Erythroblast (primary cell): Measurements from ENCODE around the gene NRG3.

Experiments used
- DNase-seq, 2 experiments: peaks; one replicate each; lab custom pipeline; 2025; lab: John Stamatoyannopoulos, UW
- GATA1 ChIP-seq: IDR thresholded peaks from 2 replicates; pipeline ENCODE4 v1.6.1; 2011; ENCODE audit warnings: low read depth, mild to moderate bottlenecking, control low read depth, low read length, moderate library complexity
- POLR2A ChIP-seq: IDR thresholded peaks from 2 replicates; pipeline ENCODE4 v1.6.1; 2011; ENCODE audit warnings: mild to moderate bottlenecking, low read length

The NRG3 gene

DNA sequence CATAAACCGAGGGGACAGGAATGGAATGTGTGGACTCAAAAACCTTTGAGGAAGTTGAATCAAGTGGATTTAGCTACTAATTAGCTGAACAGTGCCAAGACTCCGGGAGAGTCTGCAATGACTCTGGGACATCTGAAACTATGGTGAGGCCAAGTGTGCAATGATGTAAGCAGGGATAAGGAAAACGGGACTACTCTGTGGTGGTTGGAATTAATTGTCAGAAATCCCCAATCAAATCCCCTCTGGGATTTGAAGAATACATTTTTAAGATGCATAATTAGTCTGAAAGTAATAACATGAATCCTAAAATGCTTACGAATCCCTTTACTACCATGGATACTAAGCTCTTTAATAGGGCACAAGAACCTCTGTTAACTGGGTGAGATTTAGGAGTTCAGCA is 602.8 kb downstream of the NRG3 start:
- no peak for TF ChIP-seq GATA1
- no peak for TF ChIP-seq POLR2A
- no peak for DNase-seq

DNA sequence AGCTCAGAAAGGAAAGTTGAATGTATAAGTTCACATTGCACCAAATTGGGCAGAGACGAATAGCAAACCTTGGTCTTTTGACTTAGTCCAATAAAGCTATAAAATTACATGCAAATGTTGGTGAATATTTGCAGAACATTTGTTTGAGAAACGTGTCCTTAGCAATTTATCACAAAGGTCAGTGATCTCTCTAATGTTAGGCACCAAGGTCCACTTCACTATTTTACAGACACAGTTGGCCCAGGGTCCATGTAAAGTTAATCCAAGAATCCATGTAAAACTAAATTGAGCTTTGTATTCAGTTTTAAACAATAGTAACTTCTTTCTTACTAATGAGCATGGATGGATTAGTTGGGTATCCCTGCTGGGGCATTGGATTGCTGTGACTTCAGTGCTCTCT is 617.7 kb downstream of the NRG3 start:
- TF ChIP-seq POLR2A (no peak), GATA1 (no peak)
- DNase-seq = no peak

- no peak for DNase-seq
- TF ChIP-seq POLR2A (no peak), GATA1 (no peak)
Measured at GRCh38 chr10:82496114-82496513, 621.1 kb downstream of the NRG3 start.

GRCh38 chr10:82497439-82497838 is 622.4 kb downstream of the NRG3 start:
- no peak for TF ChIP-seq GATA1
- no peak for TF ChIP-seq POLR2A
- DNase-seq = no peak

- DNase-seq = no peak
- no peak for TF ChIP-seq GATA1
- no peak for TF ChIP-seq POLR2A
Measured at GRCh38 chr10:82498976-82499375, 624.0 kb downstream of the NRG3 start.

DNA sequence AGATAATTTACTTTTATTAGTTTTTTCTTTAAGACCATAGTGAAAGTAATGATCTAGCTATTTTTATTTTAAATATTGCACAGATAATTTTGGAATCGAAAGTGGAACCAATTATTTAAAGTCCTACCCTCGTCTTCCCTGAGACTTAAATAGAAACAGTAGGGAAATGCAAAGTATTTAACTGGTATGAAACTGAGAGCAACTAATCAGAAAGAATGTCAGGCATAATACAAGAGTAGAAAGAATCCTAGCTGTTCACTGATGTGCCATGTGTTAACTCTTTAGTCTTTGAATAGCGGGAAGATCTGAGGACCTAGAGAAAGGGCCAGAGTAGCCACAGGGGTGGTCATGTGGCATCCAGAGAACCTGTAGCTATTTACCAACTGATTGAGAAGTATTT is 630.0 kb downstream of the NRG3 start:
- TF ChIP-seq GATA1 (no peak), POLR2A (no peak)
- no peak for DNase-seq

DNA sequence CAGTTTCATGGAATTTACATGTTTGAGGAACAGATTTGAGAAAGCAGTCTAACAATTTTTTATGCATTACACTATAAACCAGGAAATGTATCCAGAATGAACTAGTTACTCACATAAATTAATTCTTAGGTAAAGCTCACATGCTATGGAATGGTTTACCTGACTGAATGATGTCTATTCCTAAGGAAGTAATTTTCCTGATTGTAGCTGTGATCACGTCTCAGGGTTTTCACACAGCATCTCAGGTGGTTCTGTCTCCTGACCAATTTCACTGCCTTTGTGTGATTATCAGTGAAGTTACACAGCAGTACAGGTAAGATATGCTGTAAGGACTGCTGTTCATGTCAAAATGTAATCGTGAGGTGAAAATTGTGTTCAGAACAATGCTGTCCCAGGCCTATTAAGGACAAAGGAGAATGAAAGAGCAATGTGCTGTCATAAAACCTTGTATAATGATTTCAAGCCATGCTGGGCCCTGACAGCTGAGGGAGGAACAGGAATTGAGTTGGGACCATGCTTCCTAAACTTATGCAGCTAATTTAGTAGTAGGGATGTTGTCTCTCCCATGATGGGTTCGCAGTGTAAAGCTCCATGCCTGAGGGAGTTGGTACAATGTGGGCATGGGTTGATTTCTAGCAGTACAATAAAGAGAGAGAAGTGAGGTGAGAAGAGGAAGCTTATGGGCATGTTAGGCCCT is 631.8 kb downstream of the NRG3 start:
- no peak for DNase-seq
- no peak for TF ChIP-seq POLR2A
- TF ChIP-seq GATA1 = no peak

DNA sequence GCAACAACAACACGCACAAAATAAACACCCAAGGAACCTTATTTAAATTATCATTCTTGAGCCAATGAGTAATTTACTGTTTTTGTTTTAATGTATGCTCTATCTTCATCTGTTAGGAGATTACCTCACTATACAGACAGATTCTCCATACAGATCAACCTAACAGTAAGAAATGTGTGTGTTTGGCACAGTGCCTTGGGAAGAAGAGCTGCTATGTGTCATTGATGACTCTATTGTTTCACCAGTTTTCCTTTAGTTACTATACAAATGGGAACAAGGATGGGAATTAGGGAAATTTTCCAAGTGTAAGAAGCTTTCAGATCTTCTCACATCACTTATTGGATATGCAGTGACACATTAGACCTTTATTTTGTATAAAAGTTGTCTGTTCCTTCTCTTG is 640.3 kb downstream of the NRG3 start:
- no peak for DNase-seq
- TF ChIP-seq GATA1 (no peak), POLR2A (no peak)

DNA sequence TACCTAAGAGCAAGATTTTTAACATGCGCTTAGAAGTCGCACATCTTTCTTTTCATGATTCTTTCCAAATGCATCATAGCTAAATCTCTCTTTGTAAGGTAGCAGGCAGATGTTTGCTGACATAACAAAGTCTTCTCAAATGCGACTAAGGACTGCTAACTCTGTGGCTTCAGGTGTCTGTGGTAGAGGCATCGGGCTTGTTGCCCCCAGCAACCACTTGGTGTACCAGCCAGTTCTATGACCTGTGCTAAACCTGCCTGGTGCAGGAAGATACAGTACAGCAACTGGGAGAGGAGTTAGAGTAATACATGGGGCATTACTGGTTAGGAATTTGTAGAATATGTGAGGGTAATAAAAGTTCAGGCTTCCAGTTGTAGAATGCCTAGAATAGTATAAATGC is 654.1 kb downstream of the NRG3 start:
- DNase-seq = no peak
- TF ChIP-seq POLR2A = no peak
- TF ChIP-seq GATA1 = no peak

GRCh38 chr10:82535457-82535856 is 660.5 kb downstream of the NRG3 start:
- no peak for DNase-seq
- TF ChIP-seq POLR2A = no peak
- TF ChIP-seq GATA1 = no peak

DNA sequence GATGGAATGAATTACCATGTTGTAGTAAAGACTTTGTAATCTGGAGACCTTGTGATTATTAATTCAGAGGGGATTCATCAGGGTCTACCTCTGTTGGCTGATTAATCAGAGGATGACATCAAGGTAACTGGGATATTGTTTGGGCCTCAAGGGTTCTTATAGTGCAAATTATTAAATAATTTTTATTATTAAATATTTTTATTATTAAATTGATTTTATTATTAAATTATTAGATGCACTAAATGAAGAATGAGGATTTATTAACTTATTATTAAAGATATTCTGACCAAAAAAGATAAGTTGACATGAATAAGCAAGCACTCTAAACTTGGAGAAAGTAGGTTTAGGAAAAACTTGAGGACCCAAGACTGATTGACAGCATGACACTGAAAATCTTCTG is 661.7 kb downstream of the NRG3 start:
- TF ChIP-seq GATA1 (no peak), POLR2A (no peak)
- no peak for DNase-seq

GRCh38 chr10:82538272-82538671 is 663.3 kb downstream of the NRG3 start:
- DNase-seq = no peak
- TF ChIP-seq GATA1 (no peak), POLR2A (no peak)

GRCh38 chr10:82543631-82544030 is 668.6 kb downstream of the NRG3 start:
- no peak for DNase-seq
- TF ChIP-seq POLR2A (no peak), GATA1 (no peak)

DNA sequence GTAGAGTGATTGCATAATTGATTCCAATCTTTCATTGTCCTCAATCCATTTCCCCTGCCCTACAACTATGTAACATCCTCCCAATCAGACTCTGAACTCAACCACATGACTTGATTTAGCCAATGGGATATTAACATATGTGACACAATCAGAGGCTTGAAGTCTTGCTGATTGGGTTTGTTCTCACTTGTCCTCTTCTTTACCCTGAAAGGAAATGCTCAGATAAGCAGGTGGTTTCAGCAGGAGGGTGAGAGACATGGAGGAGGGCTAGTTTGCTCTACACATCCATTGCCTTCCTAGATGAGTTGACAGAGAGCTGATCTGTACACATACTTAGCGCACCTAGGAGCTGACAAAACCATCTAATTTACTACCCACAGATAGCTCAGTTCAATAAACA is 669.4 kb downstream of the NRG3 start:
- DNase-seq = no peak
- TF ChIP-seq GATA1 (no peak), POLR2A (no peak)

DNA sequence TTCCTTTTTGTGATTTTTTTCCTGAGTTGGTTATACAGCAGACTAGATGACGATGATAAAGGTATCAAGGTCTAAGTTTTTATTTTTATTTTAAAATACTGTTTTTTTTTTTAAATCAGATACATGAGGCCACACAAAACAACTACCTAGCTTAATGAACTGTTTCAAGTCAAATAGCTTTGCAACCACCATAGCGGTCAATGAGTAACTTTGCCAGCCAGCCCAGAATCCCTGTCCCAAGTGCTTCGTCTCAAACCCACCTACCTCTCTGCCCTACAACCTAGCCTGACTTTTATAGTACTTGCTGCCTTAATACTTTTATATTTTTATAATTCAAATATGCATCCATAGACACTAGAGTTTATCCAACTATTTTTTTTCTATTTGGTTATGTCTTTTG is 676.5 kb downstream of the NRG3 start:
- DNase-seq = no peak
- no peak for TF ChIP-seq GATA1
- no peak for TF ChIP-seq POLR2A

DNA sequence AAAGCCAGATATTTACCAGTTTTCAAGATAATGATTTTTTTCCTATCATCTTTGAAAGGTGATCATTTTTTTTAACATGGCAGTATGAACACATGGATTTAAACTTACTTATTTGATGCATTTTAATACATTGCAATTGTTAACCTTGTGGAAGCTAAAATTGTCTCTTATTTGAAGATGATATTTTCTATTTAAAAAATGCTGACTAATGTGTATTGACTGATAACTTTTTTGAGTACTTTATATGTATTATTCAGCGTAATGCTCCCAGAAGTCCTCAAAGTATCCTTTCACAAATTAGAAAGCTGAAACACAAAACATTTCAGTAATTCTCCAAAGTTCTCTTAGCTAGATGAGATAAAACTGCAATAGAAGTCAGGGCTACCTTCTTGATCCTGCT is 677.3 kb downstream of the NRG3 start:
- TF ChIP-seq GATA1 (no peak), POLR2A (no peak)
- no peak for DNase-seq

DNA sequence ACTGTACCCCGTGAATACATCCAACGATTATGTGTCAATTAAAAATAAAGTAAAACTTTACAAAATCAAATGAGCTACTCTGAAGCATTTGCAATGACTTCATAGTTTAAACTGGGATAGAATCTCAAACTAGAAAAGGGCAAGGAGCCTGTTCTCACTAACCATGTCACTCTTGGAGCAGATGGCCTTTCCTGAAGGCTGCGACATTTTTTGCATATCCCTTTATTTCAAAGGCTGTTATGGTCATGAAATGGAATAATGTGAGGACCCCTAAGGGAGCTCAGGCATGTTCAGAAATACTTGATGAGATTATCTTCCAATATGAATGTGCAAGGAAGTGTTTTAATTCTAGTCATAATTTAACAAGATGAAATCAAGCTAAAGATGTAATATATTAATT is 679.4 kb downstream of the NRG3 start:
- TF ChIP-seq POLR2A (no peak), GATA1 (no peak)
- no peak for DNase-seq
